H1 (cell line): ENCODE results near the gene BAG1. TPM values are rescaled to one million over a fixed set of nuclear protein-coding genes. Genes with fewer than 3 reads are reported as not detected.

ENCODE experiments used
- CTCF ChIA-PET: fragments of 300-600 bp; sonication (Branson Sonifier 250); formaldehyde crosslinking; loops from one replicate; lab custom pipeline; 2021; ENCODE audit not compliant: partially characterized antibody; lab: Charles Lee
- POLR2A ChIA-PET: fragments of 300-600 bp; sonication (Branson Sonifier 250); formaldehyde crosslinking; loops from one replicate; lab custom pipeline; 2021; ENCODE audit warnings: inconsistent platforms; ENCODE audit not compliant: partially characterized antibody; lab: Charles Lee
- DNase-seq, 2 experiments: peaks; one replicate each; pipeline versions ENCODE4 v3.0.0 to v3.0.0-alpha.2; 2010 to 2022; ENCODE audit warnings: low spot score in 2 of 2, low read depth in 1 of 2, mixed read lengths in 1 of 2
- FAIRE-seq: peaks from 2 replicates; lab custom pipeline; 2011; peaks lifted over from hg19 to GRCh38; lab: Jason Lieb, UNC
- H2AFZ ChIP-seq: 2 replicates; pipeline ENCODE4 v1.8.1; 2012; ENCODE audit warnings: low read length, inconsistent platforms
- H2AK5ac ChIP-seq: 2 replicates; pipeline ENCODE4 v1.6.1; 2013; ENCODE audit warnings: low read depth, low read length
- H2BK120ac ChIP-seq: replicated peaks from 2 replicates; pipeline ENCODE3; 2013; ENCODE audit warnings: low read depth, low read length, inconsistent platforms
- H2BK12ac ChIP-seq: 2 replicates; pipeline ENCODE4 v1.6.1; 2013; ENCODE audit warnings: low read depth, low read length
- H2BK15ac ChIP-seq: 2 replicates; pipeline ENCODE4 v1.6.1; 2013; ENCODE audit warnings: low read length
- H2BK20ac ChIP-seq: 2 replicates; pipeline ENCODE4 v1.6.1; 2013; ENCODE audit warnings: low read length
- H2BK5ac ChIP-seq: 2 replicates; pipeline ENCODE4 v1.6.1; 2013; ENCODE audit warnings: low read depth, low read length
- H3K14ac ChIP-seq: 2 replicates; pipeline ENCODE4 v1.6.1; 2013; ENCODE audit warnings: inconsistent platforms; ENCODE audit not compliant: insufficient read length
- H3K18ac ChIP-seq: 2 replicates; pipeline ENCODE4 v1.6.1; 2013; ENCODE audit warnings: low read length; ENCODE audit errors: extremely low read depth
- H3K23ac ChIP-seq: 2 replicates; pipeline ENCODE4 v1.6.1; 2013; ENCODE audit warnings: inconsistent platforms; ENCODE audit not compliant: insufficient read length
- H3K23me2 ChIP-seq: 2 replicates; pipeline ENCODE4 v1.6.1; 2013; ENCODE audit warnings: low read depth, low read length
- H3K27ac ChIP-seq: 2 replicates; pipeline ENCODE4 v1.6.1; 2011; ENCODE audit warnings: low read depth, low read length, inconsistent platforms
- H3K27me3 ChIP-seq, 4 experiments: replicated peaks in 1 of 4; 1 replicate in 1 of 4; 2 replicates in 3 of 4; pipeline versions ENCODE4 v1.6.1 to v1.8.1; 2011 to 2013; ENCODE audit warnings: low read length in 3 of 4, mild to moderate bottlenecking in 3 of 4, inconsistent platforms in 2 of 4, mixed read lengths in 2 of 4, moderate library complexity in 1 of 4; ENCODE audit not compliant: control insufficient read depth in 3 of 4, insufficient read depth in 3 of 4; ENCODE audit errors: extremely low read depth in 1 of 4
- H3K36me3 ChIP-seq, 4 experiments: 2 replicates each; pipeline versions ENCODE4 v1.6.1 to v1.8.1; 2011 to 2013; ENCODE audit warnings: mild to moderate bottlenecking in 4 of 4, low read length in 3 of 4, moderate library complexity in 2 of 4, control low read depth in 1 of 4, inconsistent platforms in 1 of 4; ENCODE audit not compliant: insufficient read depth in 4 of 4, control insufficient read depth in 2 of 4
- H3K4ac ChIP-seq: replicated peaks from 2 replicates; pipeline ENCODE3; 2013; ENCODE audit warnings: low read length, low read depth, mixed read lengths, inconsistent platforms; ENCODE audit not compliant: insufficient read length
- H3K4me1 ChIP-seq, 4 experiments: replicated peaks in 1 of 4; 1 replicate in 1 of 4; 2 replicates in 3 of 4; pipeline versions ENCODE4 v1.6.1 to v1.8.1; 2011 to 2013; ENCODE audit warnings: low read length in 3 of 4, inconsistent platforms in 2 of 4, mixed read lengths in 1 of 4; ENCODE audit not compliant: insufficient read depth in 4 of 4, control insufficient read depth in 3 of 4
- H3K4me2 ChIP-seq, 2 experiments: 2 replicates each; pipeline versions ENCODE4 v1.6.1 to v1.8.1; 2011 to 2013; ENCODE audit warnings: low read depth in 2 of 2, low read length in 2 of 2, control low read depth in 1 of 2, inconsistent platforms in 1 of 2, mild to moderate bottlenecking in 1 of 2; ENCODE audit not compliant: insufficient read depth in 1 of 2
- H3K4me3 ChIP-seq, 4 experiments: fragments of 200-600, 300-600 bp in 1 of 4; sonication (generic), shearing (Covaris generic), sonication (Bioruptor Twin) in 1 of 4; 2 replicates each; pipeline versions ENCODE4 v1.5.1 to v1.8.1; 2011 to 2016; ENCODE audit warnings: low read length in 4 of 4, low read depth in 3 of 4, control low read depth in 2 of 4, inconsistent platforms in 2 of 4, mild to moderate bottlenecking in 2 of 4, mixed read lengths in 1 of 4, moderate library complexity in 1 of 4; ENCODE audit not compliant: insufficient read depth in 2 of 4; ENCODE audit errors: extremely low read depth in 1 of 4
- H3K56ac ChIP-seq: replicated peaks from 2 replicates; pipeline ENCODE3; 2013; ENCODE audit warnings: low read depth, mild to moderate bottlenecking, mixed read lengths, low read length, inconsistent platforms; ENCODE audit not compliant: insufficient read length
- H3K79me1 ChIP-seq: 2 replicates; pipeline ENCODE4 v1.6.1; 2013; ENCODE audit warnings: low read depth, low read length, control low read depth
- H3K79me2 ChIP-seq, 2 experiments: 2 replicates each; pipeline versions ENCODE4 v1.6.1 to v1.8.1; 2012 to 2013; ENCODE audit warnings: low read length in 2 of 2, mild to moderate bottlenecking in 2 of 2, inconsistent platforms in 1 of 2; ENCODE audit not compliant: insufficient read depth in 2 of 2, control insufficient read depth in 1 of 2
- H3K9ac ChIP-seq, 4 experiments: replicated peaks in 1 of 4; 1 replicate in 1 of 4; 2 replicates in 3 of 4; pipeline versions ENCODE4 v1.6.1 to v1.8.1; 2011 to 2013; ENCODE audit warnings: low read depth in 3 of 4, low read length in 3 of 4, control low read depth in 2 of 4, mild to moderate bottlenecking in 2 of 4, moderate library complexity in 2 of 4, inconsistent platforms in 1 of 4; ENCODE audit errors: extremely low read depth in 1 of 4
- H3K9me3 ChIP-seq, 2 experiments: 2 replicates each; pipeline versions ENCODE4 v1.6.1 to v1.8.1; 2012 to 2013; ENCODE audit warnings: mild to moderate bottlenecking in 2 of 2, moderate library complexity in 2 of 2, control low read depth in 1 of 2, inconsistent platforms in 1 of 2, low read depth in 1 of 2, low read length in 1 of 2, mixed read lengths in 1 of 2; ENCODE audit not compliant: insufficient read depth in 2 of 2
- H4K20me1 ChIP-seq, 2 experiments: replicated peaks in 1 of 2; 2 replicates each; pipeline versions ENCODE3 to v1.8.1; 2011 to 2013; ENCODE audit warnings: inconsistent platforms in 2 of 2, low read length in 2 of 2, mild to moderate bottlenecking in 1 of 2; ENCODE audit not compliant: insufficient read depth in 2 of 2, control insufficient read depth in 1 of 2
- H4K5ac ChIP-seq: 2 replicates; pipeline ENCODE4 v1.6.1; 2013; ENCODE audit warnings: low read length, low read depth, mixed read lengths, inconsistent platforms; ENCODE audit not compliant: insufficient read length
- H4K8ac ChIP-seq: 2 replicates; pipeline ENCODE4 v1.8.0; 2013; ENCODE audit warnings: mild to moderate bottlenecking, moderate library complexity, low read length, inconsistent platforms; ENCODE audit not compliant: insufficient read depth; ENCODE audit errors: extremely low read depth
- H4K91ac ChIP-seq: replicated peaks from 2 replicates; pipeline ENCODE3; 2013; ENCODE audit warnings: low read length, mixed read lengths, inconsistent platforms; ENCODE audit not compliant: insufficient read length
- CREB1 ChIP-seq: IDR thresholded peaks from 2 replicates; pipeline ENCODE4 v1.6.1; 2012; ENCODE audit warnings: inconsistent platforms
- FOSL1 ChIP-seq: IDR thresholded peaks from 2 replicates; pipeline ENCODE4 v1.6.1; 2011; ENCODE audit warnings: mild to moderate bottlenecking, low read depth, low read length, moderate library complexity; ENCODE audit not compliant: insufficient read depth
- KDM1A ChIP-seq: fragments of 200-600, 300-600 bp; sonication (generic); IDR thresholded peaks from 2 replicates; pipeline ENCODE4 v1.7.1; 2016; ENCODE audit warnings: mild to moderate bottlenecking, low read length, borderline replicate concordance
- NANOG ChIP-seq: IDR thresholded peaks from 2 replicates; pipeline ENCODE4 v1.6.1; 2011; ENCODE audit warnings: low read length, low read depth, mild to moderate bottlenecking, inconsistent platforms; ENCODE audit not compliant: insufficient read depth, poor library complexity, severe bottlenecking
- POLR2A ChIP-seq, 2 experiments: IDR thresholded peaks; 1 replicate in 1 of 2; 2 replicates in 1 of 2; pipeline ENCODE4 v1.6.1; 2011; ENCODE audit warnings: low read depth in 2 of 2, low read length in 2 of 2, mild to moderate bottlenecking in 2 of 2; ENCODE audit errors: control extremely low read depth in 1 of 2
- RAD21 ChIP-seq, 2 experiments: IDR thresholded peaks in 1 of 2; conservative IDR thresholded peaks in 1 of 2; 2 replicates each; pipeline ENCODE4 v1.6.1; 2011; ENCODE audit warnings: low read depth in 2 of 2, low read length in 2 of 2, improper control_type of control experiment in 1 of 2, inconsistent platforms in 1 of 2, mild to moderate bottlenecking in 1 of 2, moderate library complexity in 1 of 2
- RFX5 ChIP-seq: IDR thresholded peaks from 2 replicates; pipeline ENCODE4 v1.6.1; 2011; ENCODE audit warnings: low read depth, low read length, improper control_type of control experiment, borderline replicate concordance
- RNF2 ChIP-seq: fragments of 200-900, 300-1000 bp; sonication (generic); IDR thresholded peaks from 2 replicates; pipeline ENCODE4 v1.7.1; 2016; ENCODE audit warnings: borderline replicate concordance, low read depth, mild to moderate bottlenecking, antibody characterized with exemption, low read length; ENCODE audit not compliant: poor library complexity, severe bottlenecking; ENCODE audit errors: missing control alignments
- TEAD4 ChIP-seq: IDR thresholded peaks from 2 replicates; pipeline ENCODE4 v1.6.1; 2012; ENCODE audit warnings: low read depth, low read length, inconsistent platforms, mixed read lengths
- WGBS, 2 experiments: shearing (Covaris generic) in 1 of 2; methylation state at CpG; one replicate each; pipeline versions ENCODE4 v1.1.6 to v1.1.7; 2013 to 2015; ENCODE audit warnings: low lambda C conversion rate in 2 of 2, mixed read lengths in 2 of 2, inconsistent platforms in 1 of 2, low coverage in 1 of 2, missing lambda C conversion rate in 1 of 2; ENCODE audit not compliant: insufficient replicate concordance in 2 of 2, insufficient coverage in 1 of 2, insufficient read length in 1 of 2; ENCODE audit errors: extremely low coverage in 1 of 2, missing lambda C conversion rate in 1 of 2; 5-methylcytosine and 5-hydroxymethylcytosine counted together
- polyA plus RNA-seq, 7 experiments: library from polyadenylated mRNA; depleted of rRNA in 3 of 7; stranded (reverse) in 5 of 7; unstranded in 2 of 7; fragments of >200 nt in 5 of 7; fragments of 200-250 nt in 2 of 7; gene quantifications; 1 replicate in 5 of 7; 2 replicates in 1 of 7; 4 replicates in 1 of 7; pipeline versions ENCODE4 v1.2.1 to v1.2.3, GENCODE V29; 2011 to 2013; ENCODE audit warnings: missing spikeins in 2 of 7, mixed read lengths in 2 of 7
- total RNA-seq: library from RNA; stranded (reverse); fragmentation: NEBNext Ultra II Directional; extraction: Animal tissue kit (Norgen Biotek cat#: 25700); gene quantifications from 2 replicates; pipeline ENCODE4 v1.2.1, GENCODE V29; 2021

BAG1 gene
- total and polyA plus RNA-seq, 2 of the 8 experiments (the other 6 are each of a cell fraction or from before 2014, with no cell fraction given) = 14.7 to 59.8 TPM

- H3K27me3 ChIP-seq = no peaks in the 10 kb centered on the region
- H2BK5ac ChIP-seq = no peak overlapping the region
- H3K18ac ChIP-seq = no peak overlapping the region
- no peak overlapping the region for H3K23ac ChIP-seq
- peaks cover 3% of the 10 kb centered on the region for H3K79me1 ChIP-seq
- no peaks in the 10 kb centered on the region; the same call in 1 of the 2 replicates for H3K23me2 ChIP-seq
- H3K9me3 ChIP-seq = no peaks in the 10 kb centered on the region
- FAIRE-seq (no peak), DNase-seq (no peak)
- no peak overlapping the region for H4K5ac ChIP-seq
- no peak overlapping the region for H4K8ac ChIP-seq
- no peak overlapping the region for H2BK12ac ChIP-seq
- H4K91ac ChIP-seq = no peak overlapping the region
- no peak for TF ChIP-seq RFX5
- no peak for TF ChIP-seq TEAD4
- no peak for TF ChIP-seq RAD21 (IDR thresholded peaks at IDR 0.05 in 1 of 2, conservative IDR thresholded peaks at IDR 0.05 in 1 of 2; ENCODE audit: low read depth in 2 of 2, low read length in 2 of 2)
- TF ChIP-seq POLR2A (IDR thresholded peaks at IDR 0.05; ENCODE audit: control extremely low read depth in 1 of 2, low read depth in 2 of 2, low read length in 2 of 2) = no peak
- TF ChIP-seq CREB1 = no peak
- no peak for TF ChIP-seq RNF2
- TF ChIP-seq NANOG = no peak
- no peak for TF ChIP-seq FOSL1
- no peak for TF ChIP-seq KDM1A
- no peak overlapping the region for H2AFZ ChIP-seq
- no peak overlapping the region for H2AK5ac ChIP-seq
- ChIA-PET POLR2A (interaction anchor here (0.9 to 4.3 kb wide), 4 partner anchors 15 to 235 kb away, joined by 3 to 29 read pairs (median 4); partner anchors contain the start of genes BAG1, CHMP5 and SMU1), CTCF (interaction anchor here (0.9 to 2.1 kb wide), 4 partner anchors 23 to 247 kb away, joined by 3 to 9 read pairs (median 3); partner anchors contain the start of gene CHMP5)
- no peaks in the 10 kb centered on the region for H4K20me1 ChIP-seq
- H3K4me1 ChIP-seq = peaks cover 0 to 8% (median 2%) of the 10 kb centered on the region in 4 experiments; a peak in 3 of 7 replicates
- H3K4me3 ChIP-seq = no peak overlapping the region
- H2BK15ac ChIP-seq = no peak overlapping the region
- H3K27ac ChIP-seq = no peak overlapping the region
- no peak overlapping the region for H3K4ac ChIP-seq
- H3K56ac ChIP-seq = no peak overlapping the region
- peaks cover 0 to 9% (median 0%) of the 10 kb centered on the region in 4 experiments; a peak in 1 of 8 replicates for H3K36me3 ChIP-seq
- no peak overlapping the region for H2BK120ac ChIP-seq
- 81% methylated on average over 3 of the region's 4 CpGs; no CpG with 5 or more reads in 1 of the 2 experiments for WGBS, 2 experiments
- H3K14ac ChIP-seq = no peak overlapping the region
- H2BK20ac ChIP-seq = no peak overlapping the region
- H3K9ac ChIP-seq = no peak overlapping the region
- no peak overlapping the region for H3K4me2 ChIP-seq
- H3K79me2 ChIP-seq = peaks cover 0 to 26% of the 10 kb centered on the region in 2 experiments; a peak in 3 of 4 replicates
Measured at GRCh38 chr9:33288235-33288634, 23.7 kb upstream of the BAG1 start.
